Nasal cavity respiratory epithelium epithelial cell of viscerocranial mucosa (primary cell): ENCODE data around the gene PSMB5. TPM values are rescaled to one million over a fixed set of nuclear protein-coding genes. Genes with fewer than 3 reads are reported as not detected.

Experiments
- total RNA-seq: library from RNA; depleted of rRNA; stranded (reverse); fragments of >200 nt; gene quantifications from 2 replicates; pipeline ENCODE4 v1.2.3, GENCODE V29; 2014

Gene PSMB5
- 125 and 176 TPM in 2 replicates for total RNA-seq

DNA sequence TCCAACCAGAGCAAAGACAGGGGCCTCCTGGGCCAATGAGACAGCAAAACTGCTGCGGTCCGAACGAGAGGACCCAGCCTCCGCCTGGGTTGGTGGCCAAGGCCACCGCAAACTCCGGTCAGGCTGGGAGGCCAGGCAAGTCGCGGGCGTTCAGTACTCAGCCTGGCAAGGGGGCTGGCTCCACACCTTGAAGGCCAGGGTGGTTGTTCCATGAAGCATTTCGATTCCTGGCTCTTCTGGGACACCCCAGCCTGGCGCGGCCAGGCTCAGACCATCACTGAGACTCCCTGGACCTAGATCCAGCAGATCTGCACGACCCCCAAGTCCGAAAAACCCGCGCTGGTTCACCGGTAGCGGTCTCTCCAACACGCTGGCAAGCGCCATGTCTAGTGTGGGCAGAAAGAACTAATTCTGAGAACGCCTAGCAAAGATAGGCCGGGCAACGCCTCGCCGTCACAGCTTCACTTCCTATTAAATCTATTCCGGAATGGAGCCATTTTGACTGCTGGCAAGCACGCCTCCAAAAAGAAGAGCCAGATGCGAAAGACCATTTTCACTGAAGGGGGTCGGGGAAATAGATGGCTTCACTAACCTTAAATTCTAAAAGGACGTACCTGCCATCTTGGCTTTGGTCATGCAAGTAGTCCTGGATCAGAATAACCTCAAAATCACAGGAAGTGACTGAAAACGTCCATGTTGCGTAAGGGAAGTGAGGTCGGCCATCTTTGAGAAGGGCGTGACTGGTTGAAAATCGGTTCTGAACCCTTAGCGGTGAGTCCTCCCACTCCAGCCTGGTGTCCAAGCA, at the start of gene PSMB5:
PSMB5 (minus strand) TSS at position 403 of the 805 bp plus-strand sequence; CDS start at position 384, 19 bp downstream.

DNA sequence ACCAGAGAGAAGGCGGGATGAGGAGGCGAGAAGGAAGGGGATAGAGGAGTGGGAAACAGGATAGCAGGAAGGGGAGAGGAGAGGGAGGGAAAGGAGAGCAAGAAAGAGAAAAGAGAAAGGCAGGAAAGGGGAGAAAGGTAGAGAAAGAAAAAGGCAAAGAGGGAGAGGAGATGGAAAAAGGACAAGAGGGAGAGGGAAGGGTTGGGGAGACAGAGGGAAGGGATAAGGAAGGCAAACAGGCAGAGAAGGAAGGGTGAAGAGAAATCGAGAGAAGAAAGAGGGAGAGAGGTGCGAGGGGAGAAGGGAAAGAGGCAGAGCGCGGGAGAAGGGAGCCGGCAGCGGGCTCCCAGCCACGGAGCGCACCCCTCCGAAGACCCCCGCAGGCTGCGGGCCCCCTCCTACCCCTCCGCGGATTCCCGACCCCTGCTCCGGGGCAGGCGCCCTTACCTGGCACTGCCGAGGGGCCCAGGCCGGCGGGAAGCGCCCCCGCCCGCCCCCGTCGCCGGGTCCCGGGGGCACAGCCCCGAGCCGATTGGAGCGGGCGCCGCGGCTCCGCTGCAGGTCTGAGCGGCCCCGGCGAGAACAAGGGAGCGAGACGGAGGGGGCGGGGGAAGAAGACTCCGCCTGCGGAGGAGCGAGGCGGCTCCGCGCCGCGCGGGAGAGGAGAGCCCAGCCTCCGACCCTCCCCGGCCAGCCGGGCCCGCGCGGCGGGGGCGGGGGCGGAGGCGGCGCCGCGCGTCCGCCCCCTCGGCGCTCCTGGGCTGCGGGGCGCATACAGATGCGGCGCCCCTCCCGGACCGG, 22.5 kb upstream of the PSMB5 start, which contains the start of gene CDH24:
CDH24 (minus strand) TSS at position 565 of the 801 bp plus-strand sequence. CDS start 1,787 bp downstream, outside the sequence.

DNA sequence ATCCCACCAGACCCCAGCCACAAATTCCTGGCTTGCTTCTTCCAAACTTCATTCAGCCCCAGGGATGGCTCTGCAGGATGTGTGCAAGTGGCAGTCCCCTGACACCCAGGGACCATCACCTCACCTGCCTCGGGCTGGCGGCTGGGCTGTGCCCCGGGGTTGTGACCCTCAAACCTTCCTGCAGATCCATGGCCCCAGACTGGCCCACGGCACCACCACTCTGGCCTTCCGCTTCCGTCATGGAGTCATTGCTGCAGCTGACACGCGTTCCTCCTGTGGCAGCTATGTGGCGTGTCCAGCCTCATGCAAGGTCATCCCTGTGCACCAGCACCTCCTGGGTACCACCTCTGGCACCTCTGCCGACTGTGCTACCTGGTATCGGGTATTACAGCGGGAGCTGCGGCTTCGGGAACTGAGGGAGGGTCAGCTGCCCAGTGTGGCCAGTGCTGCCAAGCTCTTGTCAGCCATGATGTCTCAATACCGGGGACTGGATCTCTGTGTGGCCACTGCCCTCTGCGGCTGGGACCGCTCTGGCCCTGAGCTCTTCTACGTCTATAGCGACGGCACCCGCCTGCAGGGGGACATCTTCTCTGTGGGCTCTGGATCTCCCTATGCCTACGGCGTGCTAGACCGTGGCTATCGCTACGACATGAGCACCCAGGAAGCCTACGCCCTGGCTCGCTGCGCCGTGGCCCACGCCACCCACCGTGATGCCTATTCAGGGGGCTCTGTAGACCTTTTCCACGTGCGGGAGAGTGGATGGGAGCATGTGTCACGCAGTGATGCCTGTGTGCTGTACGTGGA, 7.7 kb upstream of the PSMB5 start, which contains the start of gene PSMB11:
PSMB11 (plus strand) TSS at position 51 of the 804 bp plus-strand sequence; CDS start at position 65, 14 bp downstream.

DNA sequence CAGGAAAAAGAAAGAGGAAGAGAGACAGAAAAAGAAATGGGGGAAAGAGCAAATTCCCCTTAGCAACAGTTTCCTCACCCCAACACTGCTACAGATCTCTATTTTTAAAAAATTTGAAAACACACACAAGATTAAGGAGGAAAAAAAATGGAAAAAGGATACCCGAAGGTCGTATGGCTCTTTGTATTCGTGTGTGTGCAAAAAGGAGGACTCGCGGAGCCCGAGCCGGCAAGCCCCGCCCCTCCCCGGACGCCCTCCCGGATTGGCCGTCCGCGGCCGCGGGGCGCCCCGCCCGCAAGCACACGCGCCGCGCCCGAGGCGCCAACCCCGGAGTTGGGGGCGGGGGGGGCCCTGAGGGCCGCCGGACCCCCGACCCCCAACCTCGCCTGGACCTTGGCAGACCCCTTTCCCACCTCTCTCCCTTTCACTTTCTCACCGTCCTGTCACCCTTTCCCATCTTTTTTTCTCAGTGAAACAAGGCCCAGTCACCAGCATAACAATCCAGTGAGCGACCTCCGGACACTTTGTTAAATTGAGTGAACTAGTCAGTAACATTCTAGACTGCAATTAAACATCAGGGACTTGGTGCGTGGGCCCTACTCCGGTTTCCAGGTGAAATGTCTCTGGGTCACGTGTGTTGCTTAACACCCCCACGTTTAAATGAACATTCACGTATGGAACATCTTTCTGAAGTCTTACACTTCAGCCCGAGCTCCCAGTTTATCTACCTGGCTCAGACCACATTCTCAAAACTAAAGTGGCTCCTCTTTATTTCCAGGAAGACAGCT, 24.6 kb downstream of the PSMB5 start, which contains the start of gene C14orf93:
C14orf93 (minus strand) TSS at position 205 of the 788 bp plus-strand sequence. CDS start 11,120 bp downstream, outside the sequence.

DNA sequence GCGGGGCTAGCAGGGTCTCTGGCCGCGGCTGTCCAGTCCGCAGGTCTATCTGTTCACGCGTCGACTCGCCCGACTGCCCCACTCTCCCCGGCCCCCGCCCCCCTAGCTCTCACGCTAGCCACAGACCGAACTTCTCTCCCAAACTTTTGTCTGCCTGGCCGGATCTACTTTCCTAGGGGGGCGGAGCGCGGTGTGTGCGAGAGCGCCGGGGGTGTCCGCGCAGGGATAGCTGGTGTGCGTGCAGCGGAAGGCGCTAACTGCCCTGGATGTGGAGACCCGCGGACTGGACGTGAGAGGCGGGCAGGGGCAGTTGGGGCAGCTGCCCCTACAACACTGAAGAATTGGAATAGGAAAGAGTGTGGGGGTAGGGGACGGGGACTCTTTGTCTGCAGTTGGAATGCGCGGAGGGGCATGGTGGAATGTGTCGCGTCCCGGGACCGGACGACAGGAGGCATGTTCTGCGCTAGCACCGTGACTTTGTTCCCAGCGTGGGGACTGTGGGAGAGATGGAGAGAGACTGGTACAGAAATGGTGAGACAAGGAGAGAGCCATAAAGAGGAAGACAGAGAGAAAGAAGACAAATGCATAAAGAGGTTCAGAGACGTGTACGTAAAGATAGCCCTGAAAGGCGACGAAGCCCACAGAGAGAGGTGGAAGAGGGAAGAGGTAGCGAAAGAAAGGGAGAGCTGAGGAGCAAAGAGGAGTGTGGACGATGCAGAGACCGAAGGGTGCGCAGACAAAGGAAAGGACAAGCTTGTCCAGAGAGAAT, 52.0 kb downstream of the PSMB5 start, which contains the start of gene AJUBA:
AJUBA (minus strand) TSS at position 75 of the 769 bp plus-strand sequence. CDS start 285 bp downstream, outside the sequence.

Other genes with a start within 250 kb of the PSMB5 start
- gene SLC7A7, start 219.5 kb downstream of the PSMB5 start, total RNA-seq, result 0.34 and 1.9 TPM in 2 replicates
- gene MRPL52, start 205.0 kb downstream of the PSMB5 start, total RNA-seq, result 21.1 and 29.4 TPM in 2 replicates
- gene MMP14, start 198.3 kb downstream of the PSMB5 start, total RNA-seq, result 127 and 515 TPM in 2 replicates
- 58.1 and 144 TPM in 2 replicates for gene LRP10, start 163.2 kb downstream of the PSMB5 start, total RNA-seq
- gene REM2, start 151.7 kb downstream of the PSMB5 start, total RNA-seq, result under 0.01 and 0.14 TPM in 2 replicates
- gene RBM23, start 115.8 kb downstream of the PSMB5 start, total RNA-seq, result 42.0 and 65.0 TPM in 2 replicates
- 54.6 and 132 TPM in 2 replicates for gene PRMT5, start 105.5 kb downstream of the PSMB5 start, total RNA-seq
- gene HAUS4, start 77.8 kb downstream of the PSMB5 start, total RNA-seq, result 23.0 and 84.8 TPM in 2 replicates
- 155 and 317 TPM in 2 replicates for gene AJUBA, start 52.3 kb downstream of the PSMB5 start, total RNA-seq
- gene C14orf93, start 24.8 kb downstream of the PSMB5 start, total RNA-seq, result 7.7 and 8.2 TPM in 2 replicates
- gene PSMB11, start 7.3 kb upstream of the PSMB5 start, total RNA-seq, result not detected in 2 replicates
- gene CDH24, start 22.6 kb upstream of the PSMB5 start, total RNA-seq, result 2.4 and 4.0 TPM in 2 replicates
- gene ACIN1, start 60.2 kb upstream of the PSMB5 start, total RNA-seq, result 40.7 and 73.9 TPM in 2 replicates
- gene C14orf119, start 60.6 kb upstream of the PSMB5 start, total RNA-seq, result 56.4 and 56.7 TPM in 2 replicates
- gene CIROP, start 70.1 kb upstream of the PSMB5 start, total RNA-seq, result not detected in 2 replicates
- not detected in 2 replicates for gene CEBPE, start 84.4 kb upstream of the PSMB5 start, total RNA-seq
- 12.6 and 26.1 TPM in 2 replicates for gene SLC7A8, start 148.8 kb upstream of the PSMB5 start, total RNA-seq
- gene RNF212B, start 203.0 kb upstream of the PSMB5 start, total RNA-seq, result not detected in 2 replicates